ENCODE results near the gene IRF2BPL. TPM values are rescaled to one million over a fixed set of nuclear protein-coding genes. Genes with fewer than 3 reads are reported as not detected.

IRF2BPL gene
- total RNA-seq, 2 experiments from 2014 or later: 36.2 to 37.7 TPM

- H3K9me3 Mint-ChIP-seq: no peaks in the 10 kb centered on the region
- CTCF ChIA-PET: interaction anchor here (0.9 to 8.5 kb wide), 12 partner anchors 10 to 259 kb away, joined by 3 to 63 read pairs (median 7); partner anchors contain the start of gene IRF2BPL
- H3K4me1 Mint-ChIP-seq (ENCODE audit: low read depth): peaks cover 57% of the 10 kb centered on the region
Measured at GRCh38 chr14:77043984-77044485, 15.5 kb upstream of the IRF2BPL start.

GRCh38 chr14:77043177-77043983 is 14.9 kb upstream of the IRF2BPL start:
- peaks cover 63% of the 10 kb centered on the region for H3K4me1 Mint-ChIP-seq (ENCODE audit: low read depth)
- intact Hi-C loops (cut with micrococcal nuclease): no loop called here
- TF ChIP-seq CTCF (IDR thresholded peaks at IDR 0.05): no peak
- no peaks in the 10 kb centered on the region for H3K27me3 Mint-ChIP-seq
- H3K9me3 Mint-ChIP-seq: no peaks in the 10 kb centered on the region
- peak overlapping the region; percentile 67 for H3K27ac Mint-ChIP-seq
- DNase-seq (peak; percentile 85), ATAC-seq (peak; percentile 44)
- no peaks in the 10 kb centered on the region for H3K36me3 Mint-ChIP-seq (ENCODE audit: low read depth)
- POLR2A ChIA-PET: interaction anchor here (0.8 to 4.7 kb wide), 7 partner anchors 10 to 124 kb away, joined by 3 to 36 read pairs (median 4); partner anchors contain the start of gene IRF2BPL
- CTCF ChIA-PET: interaction anchor here (0.7 to 8.5 kb wide), 15 partner anchors 8 to 170 kb away, joined by 3 to 63 read pairs (median 5); partner anchors contain the start of gene IRF2BPL
- no peak overlapping the region for H3K4me3 Mint-ChIP-seq

More at GRCh38 chr14:77043984-77044485, 15.5 kb upstream of the IRF2BPL start:
- H3K27me3 Mint-ChIP-seq: no peaks in the 10 kb centered on the region
- no peak for TF ChIP-seq CTCF (IDR thresholded peaks at IDR 0.05)
- intact Hi-C loops (cut with micrococcal nuclease): no loop called here
- no peak overlapping the region for H3K4me3 Mint-ChIP-seq
- no peaks in the 10 kb centered on the region for H3K36me3 Mint-ChIP-seq (ENCODE audit: low read depth)
- POLR2A ChIA-PET: interaction anchor here (1.2 kb wide), 1 partner anchor 90 kb away, joined by 3 read pairs; no protein-coding TSS in a partner anchor
- DNase-seq: no peak
- ATAC-seq: no peak
- H3K27ac Mint-ChIP-seq: peak overlapping the region; percentile 67

- DNase-seq: no peak
- no peaks in the 10 kb centered on the region for H3K36me3 Mint-ChIP-seq (ENCODE audit: low read depth)
- intact Hi-C loops (cut with micrococcal nuclease): no loop called here
- peak overlapping the region; percentile 96 for H3K27ac Mint-ChIP-seq
- H3K27me3 Mint-ChIP-seq: no peaks in the 10 kb centered on the region
- peaks cover 77% of the 10 kb centered on the region for H3K4me1 Mint-ChIP-seq (ENCODE audit: low read depth)
- H3K9me3 Mint-ChIP-seq: no peaks in the 10 kb centered on the region
- TF ChIP-seq CTCF (IDR thresholded peaks at IDR 0.05): no peak
- CTCF ChIA-PET: interaction anchor here (0.8 to 8.5 kb wide), 15 partner anchors 9 to 169 kb away, joined by 3 to 63 read pairs (median 4); partner anchors contain the start of gene IRF2BPL
- ATAC-seq: no peak
- POLR2A ChIA-PET: interaction anchor here (0.8 to 5.8 kb wide), 7 partner anchors 8 to 121 kb away, joined by 3 to 42 read pairs (median 12); partner anchors contain the start of gene IRF2BPL
- H3K4me3 Mint-ChIP-seq: no peak overlapping the region
Measured at GRCh38 chr14:77041881-77042545, 13.5 kb upstream of the IRF2BPL start.

GRCh38 chr14:77040741-77041653 is 12.5 kb upstream of the IRF2BPL start:
- intact Hi-C loops (cut with micrococcal nuclease): no loop called here

More at GRCh38 chr14:77040741-77041653, 12.5 kb upstream of the IRF2BPL start:
- peak; percentile 72 for DNase-seq
- no peaks in the 10 kb centered on the region for H3K9me3 Mint-ChIP-seq
- ChIA-PET CTCF (interaction anchor here (0.7 to 8.5 kb wide), 15 partner anchors 9 to 168 kb away, joined by 3 to 63 read pairs (median 5); partner anchors contain the start of gene IRF2BPL), POLR2A (interaction anchor here (0.6 to 5.8 kb wide), 7 partner anchors 9 to 132 kb away, joined by 3 to 42 read pairs (median 7); partner anchors contain the start of gene IRF2BPL)
- H3K27ac Mint-ChIP-seq: peak overlapping the region; percentile 96
- TF ChIP-seq CTCF (IDR thresholded peaks at IDR 0.05): no peak
- peak overlapping the region; percentile 68 for H3K4me3 Mint-ChIP-seq
- H3K36me3 Mint-ChIP-seq (ENCODE audit: low read depth): no peaks in the 10 kb centered on the region
- H3K27me3 Mint-ChIP-seq: no peaks in the 10 kb centered on the region
- H3K4me1 Mint-ChIP-seq (ENCODE audit: low read depth): peaks cover 77% of the 10 kb centered on the region
- ATAC-seq: peak; percentile 37
